ENCODE results near the gene EEF1A1. TPM values are rescaled to one million over a fixed set of nuclear protein-coding genes. Genes with fewer than 3 reads are reported as not detected.
"Not testable (repeated sequence)": the region's sequence is repeated elsewhere in the genome, so short reads cannot be mapped to it uniquely, and the experiment has no call there.

The EEF1A1 gene
- total RNA-seq, 1 experiment from 2014 or later = 10,453 TPM

- no peak for DNase-seq (ENCODE audit: low read depth)
These were observed 14.6 kb downstream of the EEF1A1 start for GRCh38 chr6:73506246-73506645.

GRCh38 chr6:73505705-73506104 is 15.1 kb downstream of the EEF1A1 start:
- DNase-seq (ENCODE audit: low read depth) = not testable (repeated sequence)

GRCh38 chr6:73505142-73505541 is 15.7 kb downstream of the EEF1A1 start:
- DNase-seq (ENCODE audit: low read depth) = no peak

- no peak for DNase-seq (ENCODE audit: low read depth)
These were observed 16.7 kb downstream of the EEF1A1 start for GRCh38 chr6:73504160-73504559.

- no peak for DNase-seq (ENCODE audit: low read depth)
These were observed 17.6 kb downstream of the EEF1A1 start for GRCh38 chr6:73503027-73503772.

- DNase-seq (ENCODE audit: low read depth) = no peak
These were observed 22.9 kb downstream of the EEF1A1 start for GRCh38 chr6:73497915-73498314.

- peak; percentile 14 for DNase-seq (ENCODE audit: low read depth)
These were observed 29.5 kb downstream of the EEF1A1 start for GRCh38 chr6:73491377-73491776.

- no peak for DNase-seq (ENCODE audit: low read depth)
These were observed 33.4 kb downstream of the EEF1A1 start for GRCh38 chr6:73487473-73487872.

GRCh38 chr6:73484438-73484837 is 36.4 kb downstream of the EEF1A1 start:
- no peak for DNase-seq (ENCODE audit: low read depth)

- no peak for DNase-seq (ENCODE audit: low read depth)
These were observed 38.9 kb downstream of the EEF1A1 start for GRCh38 chr6:73481969-73482368.

- no peak for DNase-seq (ENCODE audit: low read depth)
These were observed 43.4 kb downstream of the EEF1A1 start for GRCh38 chr6:73477407-73477806.

- DNase-seq (ENCODE audit: low read depth) = no peak
These were observed 44.1 kb downstream of the EEF1A1 start for GRCh38 chr6:73476723-73477122.

- no peak for DNase-seq (ENCODE audit: low read depth)
These were observed 49.0 kb downstream of the EEF1A1 start for GRCh38 chr6:73471686-73472290.

Other genes starting within 250 kb of the EEF1A1 start
- not detected in 2 replicates for gene DPPA5, start 166.8 kb downstream of the EEF1A1 start, total RNA-seq (2014; rRNA removed; shearing (Covaris generic))
- gene KHDC3L, start 158.4 kb downstream of the EEF1A1 start, total RNA-seq (2014; rRNA removed; shearing (Covaris generic)) = not detected in 2 replicates
- gene OOEP, start 151.1 kb downstream of the EEF1A1 start, total RNA-seq (2014; rRNA removed; shearing (Covaris generic)) = not detected in 2 replicates
- not detected in 2 replicates for gene DDX43, start 126.2 kb downstream of the EEF1A1 start, total RNA-seq (2014; rRNA removed; shearing (Covaris generic))
- gene CGAS, start 68.7 kb downstream of the EEF1A1 start, total RNA-seq (2014; rRNA removed; shearing (Covaris generic)) = 13.8 and 20.5 TPM in 2 replicates
- 34.8 and 43.5 TPM in 2 replicates for gene MTO1, start 59.3 kb downstream of the EEF1A1 start, total RNA-seq (2014; rRNA removed; shearing (Covaris generic))
- 13.9 and 19.1 TPM in 2 replicates for gene SLC17A5, start 133.0 kb upstream of the EEF1A1 start, total RNA-seq (2014; rRNA removed; shearing (Covaris generic))
- gene CD109, start 175.2 kb upstream of the EEF1A1 start, total RNA-seq (2014; rRNA removed; shearing (Covaris generic)) = 67.4 and 75.9 TPM in 2 replicates

All from RPMI7951 (cell line).